DMS 273 (cell line): ENCODE data around the gene VTI1A.

ENCODE experiments used
- DNase-seq: peaks from one replicate; lab custom pipeline; 2025; ENCODE audit not compliant: unreplicated experiment; lab: John Stamatoyannopoulos, UW

The VTI1A gene

GRCh38 chr10:112675560-112676083 lies 228.6 kb downstream of the VTI1A start:
- DNase-seq = no peak

- peak; percentile 3 for DNase-seq
Measured at GRCh38 chr10:112677689-112678088, 230.7 kb downstream of the VTI1A start.

- DNase-seq = peak; percentile 17
Measured at GRCh38 chr10:112678581-112678980, 231.6 kb downstream of the VTI1A start.

GRCh38 chr10:112678987-112679386 lies 232.0 kb downstream of the VTI1A start:
- DNase-seq = no peak

- no peak for DNase-seq
Measured at GRCh38 chr10:112679392-112679791, 232.4 kb downstream of the VTI1A start.

- no peak for DNase-seq
Measured at GRCh38 chr10:112680586-112680985, 233.6 kb downstream of the VTI1A start.

- DNase-seq = no peak
Measured at GRCh38 chr10:112687647-112688046, 240.6 kb downstream of the VTI1A start.

- peak; percentile 50 for DNase-seq
Measured at GRCh38 chr10:112689327-112690072, 242.5 kb downstream of the VTI1A start.

GRCh38 chr10:112695539-112695938 lies 248.5 kb downstream of the VTI1A start:
- DNase-seq = no peak

GRCh38 chr10:112696592-112696991 lies 249.6 kb downstream of the VTI1A start:
- DNase-seq = no peak

- DNase-seq = no peak
Measured at GRCh38 chr10:112698133-112698817, 251.3 kb downstream of the VTI1A start.

GRCh38 chr10:112698818-112699164 lies 251.8 kb downstream of the VTI1A start:
- no peak for DNase-seq

- DNase-seq = no peak
Measured at GRCh38 chr10:112700215-112700671, 253.2 kb downstream of the VTI1A start.

GRCh38 chr10:112701211-112701877 lies 254.3 kb downstream of the VTI1A start:
- no peak for DNase-seq

- no peak for DNase-seq
Measured at GRCh38 chr10:112701878-112702255, 254.9 kb downstream of the VTI1A start.

- no peak for DNase-seq
Measured at GRCh38 chr10:112706577-112706976, 259.6 kb downstream of the VTI1A start.

- DNase-seq = no peak
Measured at GRCh38 chr10:112708461-112708860, 261.4 kb downstream of the VTI1A start.

GRCh38 chr10:112710528-112710927 lies 263.5 kb downstream of the VTI1A start:
- no peak for DNase-seq

GRCh38 chr10:112711366-112711765 lies 264.4 kb downstream of the VTI1A start:
- DNase-seq = no peak

GRCh38 chr10:112712536-112712935 lies 265.5 kb downstream of the VTI1A start:
- no peak for DNase-seq

- peak; percentile 4 for DNase-seq
Measured at GRCh38 chr10:112713411-112713810, 266.4 kb downstream of the VTI1A start.

- no peak for DNase-seq
Measured at GRCh38 chr10:112715581-112715980, 268.6 kb downstream of the VTI1A start.
